CD4-positive, alpha-beta T cell (primary cell): ENCODE data around the gene ASIC3. TPM values are rescaled to one million over a fixed set of nuclear protein-coding genes. Genes with fewer than 3 reads are reported as not detected.
A peak's percentile ranks its signal among the peaks of the same experiment; 100 is the strongest.

Source experiments
- ATAC-seq: fragments of 200-7000 bp; cut with Tn5 transposase; one replicate; pipeline ENCODE4 v1.10.0; 2022; ENCODE audit warnings: mild to moderate bottlenecking; ENCODE audit not compliant: poor library complexity
- CTCF ChIA-PET: fragments of 350-600 bp; sonication (Branson Sonifier 250); formaldehyde crosslinking; loops from one replicate; lab custom pipeline; 2021; ENCODE audit warnings: antibody characterized with exemption, inconsistent platforms; lab: Charles Lee
- POLR2A ChIA-PET: fragments of 350-600 bp; sonication (Branson Sonifier 250); formaldehyde crosslinking; loops from one replicate; lab custom pipeline; 2021; ENCODE audit warnings: antibody characterized with exemption, inconsistent platforms; lab: Charles Lee
- DNase-seq, 14 experiments: peaks; one replicate each; pipeline ENCODE4 v3.0.0-alpha.2; 2013 to 2020; ENCODE audit warnings: mixed read lengths in 2 of 14
- H3K27ac ChIP-seq, 2 donors: one replicate each; pipeline versions ENCODE4 v1.5.1 to v1.7.0; 2013; ENCODE audit warnings: low read length in 2 of 2, low read depth in 1 of 2, mild to moderate bottlenecking in 1 of 2
- H3K27me3 ChIP-seq, 2 experiments: 1 replicate in 1 of 2; 2 replicates in 1 of 2; pipeline versions ENCODE4 v1.6.1 to v1.7.0; 2013; ENCODE audit warnings: low read length in 2 of 2, control low read depth in 1 of 2, mild to moderate bottlenecking in 1 of 2, moderate library complexity in 1 of 2; ENCODE audit not compliant: insufficient read depth in 2 of 2, control insufficient read depth in 1 of 2
- H3K36me3 ChIP-seq: one replicate; pipeline ENCODE4 v1.6.1; 2013; ENCODE audit warnings: low read length, control low read depth; ENCODE audit not compliant: insufficient read depth
- H3K4me1 ChIP-seq: one replicate; pipeline ENCODE4 v1.6.1; 2013; ENCODE audit warnings: low read length, control low read depth; ENCODE audit not compliant: insufficient read depth
- H3K4me3 ChIP-seq: one replicate; pipeline ENCODE4 v1.5.1; 2013; ENCODE audit warnings: mild to moderate bottlenecking, low read length, moderate library complexity
- H3K9me3 ChIP-seq, 2 experiments: 1 replicate in 1 of 2; 2 replicates in 1 of 2; pipeline versions ENCODE4 v1.6.1 to v1.7.0; 2013; ENCODE audit warnings: low read length in 2 of 2, mild to moderate bottlenecking in 2 of 2, control low read depth in 1 of 2, moderate library complexity in 1 of 2; ENCODE audit not compliant: control insufficient read depth in 1 of 2, insufficient read depth in 1 of 2
- H3K27ac Mint-ChIP-seq: one replicate; pipeline ENCODE4 v1.8.0; 2020; ENCODE audit warnings: mixed read lengths
- H3K27me3 Mint-ChIP-seq: one replicate; pipeline ENCODE4 v1.8.0; 2021; ENCODE audit warnings: mixed read lengths
- H3K36me3 Mint-ChIP-seq: one replicate; pipeline ENCODE4 v1.8.0; 2021; ENCODE audit warnings: low read depth, mixed read lengths
- H3K4me1 Mint-ChIP-seq: one replicate; pipeline ENCODE4 v1.8.0; 2021; ENCODE audit warnings: low read depth, mixed read lengths
- H3K4me3 Mint-ChIP-seq: one replicate; pipeline ENCODE4 v1.8.0; 2020; ENCODE audit warnings: mild to moderate bottlenecking, mixed read lengths
- H3K9me3 Mint-ChIP-seq: one replicate; pipeline ENCODE4 v1.8.0; 2020; ENCODE audit warnings: mixed read lengths
- intact Hi-C, 2 experiments: fragments of 100-400 bp; cut with DNase I in 1 of 2; cut with micrococcal nuclease in 1 of 2; formaldehyde crosslinking; loops; one replicate each; pipeline versions ENCODE4 v1.15.1 to v1.9.0; 2023 to 2025; cut with DNase I, micrococcal nuclease
- total RNA-seq, 174 experiments: library from RNA in 2 of 174; stranded (reverse) in 2 of 174; gene quantifications; one replicate each; pipeline ENCODE4 v1.2.3 and lab custom pipeline; 2021 to 2026
- TF ChIP-seq, protein P1 (sequence below): fragments of 200-600 bp; IDR thresholded peaks from one replicate; pipeline ENCODE4 v1.8.0; 2022; ENCODE audit warnings: antibody characterized with exemption, mild to moderate bottlenecking

Gene ASIC3
- total RNA-seq, 2 experiments from 2014 or later, result 13.8 to 15.2 TPM

DNA sequence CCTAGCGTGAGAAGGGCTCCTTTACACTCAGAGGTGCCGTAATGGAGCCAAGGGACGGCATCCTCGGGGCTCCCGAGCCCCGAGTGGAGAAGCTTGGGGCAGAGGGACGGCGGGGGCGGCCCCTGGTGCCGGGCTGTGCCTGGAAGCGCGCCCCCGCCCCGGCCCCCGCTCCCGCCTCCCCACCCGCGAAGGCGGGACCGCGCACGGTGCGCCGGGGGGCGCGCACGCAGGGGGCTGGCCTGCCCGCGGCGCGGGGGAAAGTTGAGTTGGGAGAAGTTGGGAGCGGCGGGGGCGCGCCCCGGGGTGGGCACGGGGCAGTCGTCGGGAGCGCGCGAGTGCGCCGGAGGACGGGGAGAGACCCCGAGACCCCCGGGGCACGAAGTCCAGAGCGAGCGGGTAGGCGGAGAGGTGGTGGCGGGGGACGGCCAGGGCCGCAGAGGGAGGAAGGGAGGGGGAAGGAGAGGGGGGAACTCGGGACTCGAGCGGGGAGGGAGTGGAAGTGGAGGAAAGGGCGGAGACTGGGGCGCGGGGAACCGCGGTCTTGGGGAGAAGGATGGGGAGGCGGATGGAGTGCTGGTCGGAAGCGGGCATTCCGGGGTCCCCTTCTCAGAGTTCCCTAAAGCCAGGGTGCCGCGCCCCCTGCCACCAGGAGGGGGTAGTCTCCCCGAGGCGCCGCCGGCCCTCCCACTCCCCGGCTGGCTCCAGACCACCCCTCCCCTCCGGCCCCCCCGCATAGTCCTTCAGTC is 11.2 kb downstream of the ASIC3 start, which contains the start of gene SLC4A2:
Gene SLC4A2, plus strand, starts transcription at position 223 of the 746 bp plus-strand sequence. CDS start 2,399 bp downstream, outside the sequence.
- Histone ChIP-seq H3K27ac (peak within 1 kb of the TSS; percentile 69 to 71), H3K4me3 (peak within 1 kb of the TSS; percentile 89), H3K27me3 (no peaks in the 10 kb centered on the region), H3K36me3 (peaks cover 12% of the 10 kb centered on the region), H3K4me1 (peaks cover 46% of the 10 kb centered on the region), H3K9me3 (no peaks in the 10 kb centered on the region)
- ChIA-PET POLR2A (interaction anchor here (0.8 to 2.8 kb wide), 6 partner anchors 8 to 45 kb away, joined by 3 to 17 read pairs (median 4); partner anchors contain the start of genes ABCB8, FASTK and TMUB1), CTCF (interaction anchor here (1.0 to 2.0 kb wide), 5 partner anchors 17 to 64 kb away, joined by 3 to 11 read pairs (median 7); partner anchors contain the start of genes ABCB8 and TMUB1)
- Mint-ChIP-seq H3K4me1 (peaks cover 41% of the 10 kb centered on the region), H3K9me3 (no peaks in the 10 kb centered on the region), H3K4me3 (peak within 1 kb of the TSS; percentile 96), H3K36me3 (peaks cover 14% of the 10 kb centered on the region), H3K27ac (peak within 1 kb of the TSS; percentile 91), H3K27me3 (no peaks in the 10 kb centered on the region)
- TF ChIP-seq, protein P1, sequence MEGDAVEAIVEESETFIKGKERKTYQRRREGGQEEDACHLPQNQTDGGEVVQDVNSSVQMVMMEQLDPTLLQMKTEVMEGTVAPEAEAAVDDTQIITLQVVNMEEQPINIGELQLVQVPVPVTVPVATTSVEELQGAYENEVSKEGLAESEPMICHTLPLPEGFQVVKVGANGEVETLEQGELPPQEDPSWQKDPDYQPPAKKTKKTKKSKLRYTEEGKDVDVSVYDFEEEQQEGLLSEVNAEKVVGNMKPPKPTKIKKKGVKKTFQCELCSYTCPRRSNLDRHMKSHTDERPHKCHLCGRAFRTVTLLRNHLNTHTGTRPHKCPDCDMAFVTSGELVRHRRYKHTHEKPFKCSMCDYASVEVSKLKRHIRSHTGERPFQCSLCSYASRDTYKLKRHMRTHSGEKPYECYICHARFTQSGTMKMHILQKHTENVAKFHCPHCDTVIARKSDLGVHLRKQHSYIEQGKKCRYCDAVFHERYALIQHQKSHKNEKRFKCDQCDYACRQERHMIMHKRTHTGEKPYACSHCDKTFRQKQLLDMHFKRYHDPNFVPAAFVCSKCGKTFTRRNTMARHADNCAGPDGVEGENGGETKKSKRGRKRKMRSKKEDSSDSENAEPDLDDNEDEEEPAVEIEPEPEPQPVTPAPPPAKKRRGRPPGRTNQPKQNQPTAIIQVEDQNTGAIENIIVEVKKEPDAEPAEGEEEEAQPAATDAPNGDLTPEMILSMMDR, result peak; percentile 58
- DNase-seq (peak; percentile 40 to 85 (median 71)), ATAC-seq (no peak)
- intact Hi-C loops, result loop anchor here (1.0 to 10.0 kb wide), 6 partner anchors 21 to 1345 kb away; partner anchors contain the start of genes ABCB8 (in 1 of the 2), CHPF2 (in 1 of the 2), FASTK (in 1 of the 2) and ZNF467 (in 1 of the 2)

DNA sequence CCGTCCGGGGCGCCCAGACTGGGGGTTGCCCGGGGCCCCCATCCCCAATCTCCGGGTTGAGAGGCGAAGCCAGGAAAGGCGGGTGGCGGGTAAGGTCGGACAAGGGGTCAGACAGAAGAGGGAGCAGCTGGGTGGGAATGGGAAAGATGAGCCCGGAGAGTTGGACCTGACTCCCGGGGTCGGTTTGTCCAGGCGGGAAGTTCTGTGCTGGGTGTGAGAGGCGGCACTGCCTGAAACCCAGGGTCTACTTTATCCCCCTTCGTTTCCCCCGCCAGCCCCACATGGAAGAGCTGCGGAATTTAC is 11.7 kb downstream of the ASIC3 start:
- H3K27me3 Mint-ChIP-seq, result no peaks in the 10 kb centered on the region
- Histone ChIP-seq H3K27me3 (no peaks in the 10 kb centered on the region), H3K4me1 (peaks cover 46% of the 10 kb centered on the region), H3K36me3 (peaks cover 15% of the 10 kb centered on the region), H3K27ac (peak overlapping the region in 1 of 2 donors; percentile 69), H3K9me3 (no peaks in the 10 kb centered on the region), H3K4me3 (peak overlapping the region; percentile 89)
- CTCF ChIA-PET, result interaction anchor here (1.0 to 2.0 kb wide), 3 partner anchors 16 to 51 kb away, joined by 3 to 11 read pairs (median 7); partner anchors contain the start of gene TMUB1
- H3K4me1 Mint-ChIP-seq, result peaks cover 38% of the 10 kb centered on the region
- peak overlapping the region; percentile 91 for H3K27ac Mint-ChIP-seq
- no peaks in the 10 kb centered on the region for H3K9me3 Mint-ChIP-seq
- TF ChIP-seq, protein P1, result no peak
- no peak for ATAC-seq
- POLR2A ChIA-PET, result interaction anchor here (0.9 to 1.8 kb wide), 2 partner anchors 9 to 45 kb away, joined by 4 to 5 read pairs; no protein-coding TSS in a partner anchor
- peaks cover 16% of the 10 kb centered on the region for H3K36me3 Mint-ChIP-seq
- DNase-seq, result no peak
- H3K4me3 Mint-ChIP-seq, result peak overlapping the region; percentile 88
- intact Hi-C loops, result no loop called here

DNA sequence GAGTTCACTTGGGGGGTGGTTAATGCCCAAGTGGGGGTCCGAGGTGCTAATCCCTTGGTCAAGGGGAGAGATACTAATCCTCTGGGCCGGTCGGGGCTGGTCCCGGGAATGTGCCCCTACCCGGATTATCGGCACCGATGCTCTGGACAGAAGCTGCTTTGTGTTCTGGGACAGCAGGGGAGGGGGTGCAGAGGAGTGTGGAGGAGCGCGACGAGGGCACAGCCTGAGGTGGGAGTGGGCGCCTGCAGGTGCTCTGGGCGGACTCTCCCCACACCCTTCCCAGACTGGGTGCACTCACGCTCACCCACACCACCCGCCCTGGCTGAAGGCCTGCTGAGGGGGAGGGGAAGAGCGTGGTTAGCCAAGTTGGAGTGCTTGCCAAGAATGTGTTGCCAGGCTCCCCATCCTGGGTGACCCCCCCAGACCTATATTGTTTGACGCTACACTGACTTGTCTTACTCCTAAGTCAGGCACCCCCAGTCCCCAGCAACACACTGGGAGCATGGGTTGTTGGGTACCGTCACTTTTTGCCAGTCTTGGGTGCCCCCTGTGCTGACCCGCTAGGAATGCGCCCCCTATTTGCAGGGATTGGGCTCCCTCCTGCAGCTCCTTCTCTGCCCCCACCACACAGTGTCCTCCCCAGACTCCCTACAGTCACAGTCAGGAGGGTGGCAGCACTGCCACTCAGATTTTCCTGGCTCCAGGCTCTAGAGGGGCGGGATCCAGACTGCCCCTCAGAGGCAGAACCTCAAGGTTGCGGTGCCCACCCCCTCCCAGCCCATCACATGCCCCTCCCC is 12.3 kb downstream of the ASIC3 start:
- ATAC-seq (no peak), DNase-seq (peak in 3 of 14 experiments; percentile 9 to 55 (median 36))
- H3K36me3 Mint-ChIP-seq, result peaks cover 21% of the 10 kb centered on the region
- Histone ChIP-seq H3K4me1 (peaks cover 46% of the 10 kb centered on the region), H3K4me3 (peak overlapping the region; percentile 89), H3K9me3 (no peaks in the 10 kb centered on the region), H3K27me3 (no peaks in the 10 kb centered on the region), H3K27ac (no peak overlapping the region), H3K36me3 (peaks cover 17% of the 10 kb centered on the region)
- POLR2A ChIA-PET, result interaction anchor here (1.1 to 1.8 kb wide), 2 partner anchors 9 to 32 kb away, joined by 3 to 5 read pairs; partner anchors contain the start of gene ABCB8
- H3K4me3 Mint-ChIP-seq, result peak overlapping the region; percentile 88
- no peaks in the 10 kb centered on the region for H3K27me3 Mint-ChIP-seq
- H3K27ac Mint-ChIP-seq, result peak overlapping the region; percentile 91
- no peaks in the 10 kb centered on the region for H3K9me3 Mint-ChIP-seq
- CTCF ChIA-PET, result interaction anchor here (1.0 to 2.0 kb wide), 3 partner anchors 15 to 50 kb away, joined by 3 to 11 read pairs (median 7); partner anchors contain the start of gene TMUB1
- intact Hi-C loops, result no loop called here
- H3K4me1 Mint-ChIP-seq, result peaks cover 38% of the 10 kb centered on the region
- TF ChIP-seq, protein P1, result no peak
